WTC11 (cell line): ENCODE results near the gene ZNF627. TPM values are rescaled to one million over a fixed set of nuclear protein-coding genes. Genes with fewer than 3 reads are reported as not detected.

Experiments used
- ATAC-seq: fragments of 200-7000 bp; cut with Tn5 transposase; 2 replicates; pipeline ENCODE4 v1.10.0; 2021; ENCODE audit warnings: mild to moderate bottlenecking, moderate library complexity
- CTCF ChIA-PET: fragments of 300-600 bp; sonication (Branson Sonifier 250); formaldehyde crosslinking; loops from one replicate; lab custom pipeline; 2021; ENCODE audit warnings: antibody characterized with exemption; lab: Charles Lee
- POLR2A ChIA-PET: fragments of 350-600 bp; sonication (Branson Sonifier 250); formaldehyde crosslinking; loops from one replicate; lab custom pipeline; 2021; ENCODE audit warnings: antibody characterized with exemption; lab: Charles Lee
- DNase-seq: peaks from one replicate; pipeline ENCODE4 v3.0.0; 2021; ENCODE audit warnings: low spot score
- H3K27ac Mint-ChIP-seq: 2 replicates; pipeline ENCODE4 v1.8.0; 2021; ENCODE audit warnings: mixed read lengths
- H3K27me3 Mint-ChIP-seq: 2 replicates; pipeline ENCODE4 v1.8.0; 2021; ENCODE audit warnings: low read depth, mild to moderate bottlenecking, moderate library complexity, mixed read lengths
- H3K36me3 Mint-ChIP-seq: 2 replicates; pipeline ENCODE4 v1.8.0; 2021; ENCODE audit warnings: mixed read lengths
- H3K4me1 Mint-ChIP-seq: 2 replicates; pipeline ENCODE4 v1.8.0; 2022; ENCODE audit warnings: mixed read lengths
- H3K4me3 Mint-ChIP-seq: 2 replicates; pipeline ENCODE4 v1.8.0; 2021; ENCODE audit warnings: mild to moderate bottlenecking, moderate library complexity, mixed read lengths
- H3K9me3 Mint-ChIP-seq: 2 replicates; pipeline ENCODE4 v1.8.0; 2021; ENCODE audit warnings: mixed read lengths
- EMX1 ChIP-seq: fragments of 250-450 bp; sonication (Bioruptor Pico); IDR thresholded peaks from 2 replicates; pipeline ENCODE4 v1.8.0; 2021; ENCODE audit warnings: mild to moderate bottlenecking
- ETV6 ChIP-seq: sonication (generic); formaldehyde crosslinking; IDR thresholded peaks from 2 replicates; pipeline ENCODE4 v1.8.1; 2022; ENCODE audit warnings: mild to moderate bottlenecking, missing genetic modification reagents
- FOXJ3 ChIP-seq: sonication (generic); formaldehyde crosslinking; IDR thresholded peaks from 2 replicates; pipeline ENCODE4 v1.9.0; 2021; ENCODE audit warnings: missing genetic modification reagents, mild to moderate bottlenecking, borderline replicate concordance
- FOXP1 ChIP-seq: sonication (generic); formaldehyde crosslinking; IDR thresholded peaks from 2 replicates; pipeline ENCODE4 v1.8.0; 2022; ENCODE audit warnings: missing genetic modification reagents, mild to moderate bottlenecking, moderate library complexity, borderline replicate concordance
- JAZF1 ChIP-seq: fragments of 250-450 bp; sonication (Bioruptor Pico); IDR thresholded peaks from 2 replicates; pipeline ENCODE4 v1.9.0; 2021; ENCODE audit warnings: moderate library complexity, mild to moderate bottlenecking, inconsistent platforms
- RELA ChIP-seq: sonication (generic); formaldehyde crosslinking; IDR thresholded peaks from 2 replicates; pipeline ENCODE4 v1.8.1; 2022; ENCODE audit warnings: missing genetic modification reagents, mild to moderate bottlenecking, borderline replicate concordance
- SMAD4 ChIP-seq: sonication (generic); formaldehyde crosslinking; IDR thresholded peaks from 2 replicates; pipeline ENCODE4 v1.8.0; 2022; ENCODE audit warnings: mild to moderate bottlenecking, missing genetic modification reagents
- SP1 ChIP-seq: sonication (generic); formaldehyde crosslinking; conservative IDR thresholded peaks from 2 replicates; pipeline ENCODE4 v1.8.1; 2022; ENCODE audit warnings: missing genetic modification reagents
- TEAD4 ChIP-seq: sonication (generic); formaldehyde crosslinking; IDR thresholded peaks from 2 replicates; pipeline ENCODE4 v1.8.0; 2022; ENCODE audit warnings: mild to moderate bottlenecking, missing genetic modification reagents
- TP53 ChIP-seq: sonication (generic); formaldehyde crosslinking; IDR thresholded peaks from 2 replicates; pipeline ENCODE4 v1.8.1; 2023; ENCODE audit warnings: mild to moderate bottlenecking, missing genetic modification reagents
- ZNF138 ChIP-seq: sonication (generic); formaldehyde crosslinking; conservative IDR thresholded peaks from 2 replicates; pipeline ENCODE4 v1.8.1; 2022; ENCODE audit warnings: mild to moderate bottlenecking, moderate library complexity, missing genetic modification reagents
- ZNF317 ChIP-seq: sonication (generic); formaldehyde crosslinking; IDR thresholded peaks from 2 replicates; pipeline ENCODE4 v1.8.1; 2023; ENCODE audit warnings: low read depth, mild to moderate bottlenecking, moderate library complexity, missing genetic modification reagents, borderline replicate concordance
- total RNA-seq: library from RNA; stranded (reverse); gene quantifications from 3 replicates; pipeline ENCODE4 v1.2.3, GENCODE V29; 2021
- TF ChIP-seq, protein P1 (sequence below): sonication (generic); formaldehyde crosslinking; IDR thresholded peaks from 2 replicates; pipeline ENCODE4 v1.8.1; 2022; ENCODE audit warnings: low read depth, mild to moderate bottlenecking, moderate library complexity, missing genetic modification reagents, borderline replicate concordance
- TF ChIP-seq, protein P2 (sequence below): fragments of 250-450 bp; sonication (Bioruptor Pico); IDR thresholded peaks from 2 replicates; pipeline ENCODE4 v1.8.0; 2021; ENCODE audit warnings: mild to moderate bottlenecking
- TF ChIP-seq, protein P3 (sequence below): sonication (generic); formaldehyde crosslinking; IDR thresholded peaks from 2 replicates; pipeline ENCODE4 v1.8.0; 2023; ENCODE audit warnings: missing genetic modification reagents
- TF ChIP-seq, protein P4 (sequence below): sonication (generic); formaldehyde crosslinking; IDR thresholded peaks from 2 replicates; pipeline ENCODE4 v1.8.0; 2022; ENCODE audit warnings: mild to moderate bottlenecking, missing genetic modification reagents
- TF ChIP-seq, protein P5 (sequence below): sonication (generic); formaldehyde crosslinking; IDR thresholded peaks from 2 replicates; pipeline ENCODE4 v1.8.0; 2022; ENCODE audit warnings: mild to moderate bottlenecking, missing genetic modification reagents
- TF ChIP-seq, protein P6 (sequence below): sonication (generic); formaldehyde crosslinking; IDR thresholded peaks from 2 replicates; pipeline ENCODE4 v1.8.0; 2023; ENCODE audit warnings: mild to moderate bottlenecking, missing genetic modification reagents
- TF ChIP-seq, protein P7 (sequence below): fragments of 250-450 bp; sonication (Bioruptor Pico); IDR thresholded peaks from 2 replicates; pipeline ENCODE4 v2.1.2; 2022; ENCODE audit warnings: mild to moderate bottlenecking, moderate library complexity

Gene ZNF627
- total RNA-seq, 1 experiment from 2014 or later: 12.6 TPM

DNA sequence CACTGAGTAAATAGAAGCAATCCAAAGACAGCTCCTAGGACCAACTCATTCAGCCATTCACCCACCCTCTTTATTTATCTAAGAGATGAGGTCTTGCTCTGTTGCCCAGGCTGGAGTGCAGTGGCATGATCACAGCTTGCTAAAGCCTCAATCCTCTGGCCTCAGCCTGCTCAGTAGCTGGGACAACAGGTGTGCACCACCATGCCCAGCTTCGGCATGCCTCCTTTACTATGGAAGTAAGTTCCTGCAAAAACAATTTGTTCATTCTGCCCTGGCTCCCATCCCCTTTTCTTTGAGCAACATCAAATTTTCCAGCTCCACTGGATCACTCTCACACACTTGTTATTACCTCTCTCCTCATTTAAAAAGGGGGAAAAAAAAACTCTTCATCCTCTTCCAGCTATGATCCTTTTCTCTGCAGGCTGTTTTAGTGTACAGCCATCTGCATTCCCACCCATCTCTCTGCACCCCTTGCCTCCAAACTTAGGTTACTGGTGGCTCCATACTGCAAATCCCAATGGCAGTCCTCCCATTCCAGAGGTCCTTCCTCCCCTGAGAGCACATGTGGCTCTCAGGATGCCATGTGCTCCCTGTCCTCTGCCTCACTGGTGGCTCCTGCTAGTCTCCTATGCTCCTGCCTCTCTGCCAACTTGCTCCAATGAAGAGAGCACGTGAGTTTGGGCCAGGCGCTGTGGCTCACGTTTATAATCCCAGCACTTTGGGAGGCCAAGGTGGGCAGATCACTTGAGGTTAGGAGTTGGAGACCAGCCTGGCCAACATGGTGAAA is 40.5 kb upstream of the ZNF627 start:
- DNase-seq: no peak
- ChIA-PET POLR2A (no interaction called here), CTCF (interaction anchor here (0.6 to 0.9 kb wide), 3 partner anchors 86 to 195 kb away, joined by 3 read pairs; no protein-coding TSS in a partner anchor)
- Mint-ChIP-seq H3K27ac (peak overlapping the region; percentile 18), H3K9me3 (no peaks in the 10 kb centered on the region), H3K27me3 (peaks cover 2% of the 10 kb centered on the region; the same call in 1 of the 2 replicates), H3K4me1 (peaks cover 16% of the 10 kb centered on the region), H3K36me3 (peaks cover 13% of the 10 kb centered on the region), H3K4me3 (peak overlapping the region; percentile 83)
- ATAC-seq: no peak
- TF ChIP-seq RELA (CRISPR knock-in tag): no peak
- TF ChIP-seq, protein P1, sequence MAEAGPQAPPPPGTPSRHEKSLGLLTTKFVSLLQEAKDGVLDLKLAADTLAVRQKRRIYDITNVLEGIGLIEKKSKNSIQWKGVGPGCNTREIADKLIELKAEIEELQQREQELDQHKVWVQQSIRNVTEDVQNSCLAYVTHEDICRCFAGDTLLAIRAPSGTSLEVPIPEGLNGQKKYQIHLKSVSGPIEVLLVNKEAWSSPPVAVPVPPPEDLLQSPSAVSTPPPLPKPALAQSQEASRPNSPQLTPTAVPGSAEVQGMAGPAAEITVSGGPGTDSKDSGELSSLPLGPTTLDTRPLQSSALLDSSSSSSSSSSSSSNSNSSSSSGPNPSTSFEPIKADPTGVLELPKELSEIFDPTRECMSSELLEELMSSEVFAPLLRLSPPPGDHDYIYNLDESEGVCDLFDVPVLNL: no peak
- TF ChIP-seq SP1 (CRISPR knock-in tag): no peak
- no peak for TF ChIP-seq TP53
- TF ChIP-seq, protein P2, sequence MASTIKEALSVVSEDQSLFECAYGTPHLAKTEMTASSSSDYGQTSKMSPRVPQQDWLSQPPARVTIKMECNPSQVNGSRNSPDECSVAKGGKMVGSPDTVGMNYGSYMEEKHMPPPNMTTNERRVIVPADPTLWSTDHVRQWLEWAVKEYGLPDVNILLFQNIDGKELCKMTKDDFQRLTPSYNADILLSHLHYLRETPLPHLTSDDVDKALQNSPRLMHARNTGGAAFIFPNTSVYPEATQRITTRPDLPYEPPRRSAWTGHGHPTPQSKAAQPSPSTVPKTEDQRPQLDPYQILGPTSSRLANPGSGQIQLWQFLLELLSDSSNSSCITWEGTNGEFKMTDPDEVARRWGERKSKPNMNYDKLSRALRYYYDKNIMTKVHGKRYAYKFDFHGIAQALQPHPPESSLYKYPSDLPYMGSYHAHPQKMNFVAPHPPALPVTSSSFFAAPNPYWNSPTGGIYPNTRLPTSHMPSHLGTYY (CRISPR knock-in tag): no peak

DNA sequence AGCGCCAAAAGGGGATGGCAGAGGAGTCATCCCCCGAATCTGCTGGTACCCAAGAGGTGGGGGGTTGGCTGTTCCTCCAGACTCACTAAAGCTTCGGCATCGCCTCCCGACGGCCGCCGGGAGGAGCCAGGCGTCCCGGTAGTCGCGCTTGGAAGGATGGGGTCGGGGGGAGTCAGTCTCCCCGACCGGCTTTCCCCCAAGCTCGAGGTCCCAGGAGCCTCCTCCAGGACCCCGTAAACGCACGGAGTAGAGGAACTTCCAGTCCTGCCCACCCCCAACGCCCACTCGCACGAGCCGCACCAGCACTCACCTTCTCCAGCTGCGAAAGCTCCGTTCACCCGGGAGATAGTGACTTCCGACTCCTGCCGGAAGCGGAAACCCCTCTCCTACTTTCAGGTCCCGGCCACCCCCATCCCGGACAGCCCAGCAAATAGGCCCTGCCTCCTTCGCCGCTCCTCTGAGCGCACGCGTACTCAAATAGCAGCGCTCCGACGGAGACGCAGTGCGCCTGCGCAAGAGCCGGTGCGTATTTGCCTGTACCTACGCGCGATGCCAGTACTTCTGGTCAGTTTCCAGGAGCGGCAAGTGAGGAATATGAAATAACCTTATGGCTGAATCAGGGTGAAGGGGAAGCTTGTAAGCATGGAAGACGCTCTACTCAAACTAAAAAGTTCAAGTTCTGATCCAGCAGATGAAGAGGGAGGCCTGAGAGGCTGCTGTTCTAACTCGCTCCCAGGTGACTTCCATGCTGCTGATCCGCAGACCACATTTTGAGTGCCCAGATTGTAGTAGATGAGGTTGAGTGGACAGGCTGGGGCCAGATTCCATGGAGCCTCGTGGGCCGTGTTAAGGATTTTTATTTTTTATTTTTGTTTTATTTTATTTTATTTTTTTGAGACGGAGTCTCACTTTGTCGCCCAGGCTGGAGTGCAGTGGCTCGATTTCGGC is 38.1 kb upstream of the ZNF627 start, which contains the start of gene ELOF1:
Gene ELOF1 (minus strand): TSS at position 350 of the 948 bp plus-strand sequence. CDS start 4,883 bp downstream, outside the sequence.
- Mint-ChIP-seq H3K36me3 (peaks cover 5% of the 10 kb centered on the region), H3K27me3 (peaks cover 2% of the 10 kb centered on the region; the same call in 1 of the 2 replicates), H3K4me3 (peak within 1 kb of the TSS; percentile 83), H3K27ac (peak within 1 kb of the TSS; percentile 90), H3K4me1 (peaks cover 16% of the 10 kb centered on the region), H3K9me3 (no peaks in the 10 kb centered on the region)
- ATAC-seq (peak; percentile 96), DNase-seq (peak; percentile 98)
- POLR2A ChIA-PET: interaction anchor here (0.6 to 1.5 kb wide), 7 partner anchors 13 to 360 kb away, joined by 3 to 6 read pairs (median 4); partner anchors contain the start of genes CNN1, ECSIT and EPOR
- CTCF ChIA-PET: interaction anchor here (0.6 to 2.9 kb wide), 15 partner anchors 8 to 281 kb away, joined by 3 to 15 read pairs (median 4); partner anchors contain the start of gene CNN1
- TF ChIP-seq EMX1 (CRISPR knock-in tag) (no peak), JAZF1 (CRISPR knock-in tag) (no peak), TEAD4 (CRISPR knock-in tag) (no peak), ZNF317 (CRISPR knock-in tag) (no peak), ZNF138 (no peak), FOXJ3 (CRISPR knock-in tag) (no peak), ETV6 (CRISPR knock-in tag) (peak; percentile 90), FOXP1 (peak; percentile 49; the same call in 1 of the 2 replicates), SP1 (CRISPR knock-in tag) (peak; percentile 68), SMAD4 (CRISPR knock-in tag) (no peak)
- TF ChIP-seq, protein P3, sequence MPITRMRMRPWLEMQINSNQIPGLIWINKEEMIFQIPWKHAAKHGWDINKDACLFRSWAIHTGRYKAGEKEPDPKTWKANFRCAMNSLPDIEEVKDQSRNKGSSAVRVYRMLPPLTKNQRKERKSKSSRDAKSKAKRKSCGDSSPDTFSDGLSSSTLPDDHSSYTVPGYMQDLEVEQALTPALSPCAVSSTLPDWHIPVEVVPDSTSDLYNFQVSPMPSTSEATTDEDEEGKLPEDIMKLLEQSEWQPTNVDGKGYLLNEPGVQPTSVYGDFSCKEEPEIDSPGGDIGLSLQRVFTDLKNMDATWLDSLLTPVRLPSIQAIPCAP (CRISPR knock-in tag): no peak
- TF ChIP-seq, protein P4, sequence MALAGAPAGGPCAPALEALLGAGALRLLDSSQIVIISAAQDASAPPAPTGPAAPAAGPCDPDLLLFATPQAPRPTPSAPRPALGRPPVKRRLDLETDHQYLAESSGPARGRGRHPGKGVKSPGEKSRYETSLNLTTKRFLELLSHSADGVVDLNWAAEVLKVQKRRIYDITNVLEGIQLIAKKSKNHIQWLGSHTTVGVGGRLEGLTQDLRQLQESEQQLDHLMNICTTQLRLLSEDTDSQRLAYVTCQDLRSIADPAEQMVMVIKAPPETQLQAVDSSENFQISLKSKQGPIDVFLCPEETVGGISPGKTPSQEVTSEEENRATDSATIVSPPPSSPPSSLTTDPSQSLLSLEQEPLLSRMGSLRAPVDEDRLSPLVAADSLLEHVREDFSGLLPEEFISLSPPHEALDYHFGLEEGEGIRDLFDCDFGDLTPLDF: no peak
- TF ChIP-seq, protein P5, sequence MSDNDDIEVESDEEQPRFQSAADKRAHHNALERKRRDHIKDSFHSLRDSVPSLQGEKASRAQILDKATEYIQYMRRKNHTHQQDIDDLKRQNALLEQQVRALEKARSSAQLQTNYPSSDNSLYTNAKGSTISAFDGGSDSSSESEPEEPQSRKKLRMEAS (CRISPR knock-in tag): peak; percentile 65; the same call in 1 of the 2 replicates
- TF ChIP-seq, protein P6, sequence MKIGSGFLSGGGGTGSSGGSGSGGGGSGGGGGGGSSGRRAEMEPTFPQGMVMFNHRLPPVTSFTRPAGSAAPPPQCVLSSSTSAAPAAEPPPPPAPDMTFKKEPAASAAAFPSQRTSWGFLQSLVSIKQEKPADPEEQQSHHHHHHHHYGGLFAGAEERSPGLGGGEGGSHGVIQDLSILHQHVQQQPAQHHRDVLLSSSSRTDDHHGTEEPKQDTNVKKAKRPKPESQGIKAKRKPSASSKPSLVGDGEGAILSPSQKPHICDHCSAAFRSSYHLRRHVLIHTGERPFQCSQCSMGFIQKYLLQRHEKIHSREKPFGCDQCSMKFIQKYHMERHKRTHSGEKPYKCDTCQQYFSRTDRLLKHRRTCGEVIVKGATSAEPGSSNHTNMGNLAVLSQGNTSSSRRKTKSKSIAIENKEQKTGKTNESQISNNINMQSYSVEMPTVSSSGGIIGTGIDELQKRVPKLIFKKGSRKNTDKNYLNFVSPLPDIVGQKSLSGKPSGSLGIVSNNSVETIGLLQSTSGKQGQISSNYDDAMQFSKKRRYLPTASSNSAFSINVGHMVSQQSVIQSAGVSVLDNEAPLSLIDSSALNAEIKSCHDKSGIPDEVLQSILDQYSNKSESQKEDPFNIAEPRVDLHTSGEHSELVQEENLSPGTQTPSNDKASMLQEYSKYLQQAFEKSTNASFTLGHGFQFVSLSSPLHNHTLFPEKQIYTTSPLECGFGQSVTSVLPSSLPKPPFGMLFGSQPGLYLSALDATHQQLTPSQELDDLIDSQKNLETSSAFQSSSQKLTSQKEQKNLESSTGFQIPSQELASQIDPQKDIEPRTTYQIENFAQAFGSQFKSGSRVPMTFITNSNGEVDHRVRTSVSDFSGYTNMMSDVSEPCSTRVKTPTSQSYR (CRISPR knock-in tag): peak; percentile 67; the same call in 1 of the 2 replicates
- TF ChIP-seq, protein P7, sequence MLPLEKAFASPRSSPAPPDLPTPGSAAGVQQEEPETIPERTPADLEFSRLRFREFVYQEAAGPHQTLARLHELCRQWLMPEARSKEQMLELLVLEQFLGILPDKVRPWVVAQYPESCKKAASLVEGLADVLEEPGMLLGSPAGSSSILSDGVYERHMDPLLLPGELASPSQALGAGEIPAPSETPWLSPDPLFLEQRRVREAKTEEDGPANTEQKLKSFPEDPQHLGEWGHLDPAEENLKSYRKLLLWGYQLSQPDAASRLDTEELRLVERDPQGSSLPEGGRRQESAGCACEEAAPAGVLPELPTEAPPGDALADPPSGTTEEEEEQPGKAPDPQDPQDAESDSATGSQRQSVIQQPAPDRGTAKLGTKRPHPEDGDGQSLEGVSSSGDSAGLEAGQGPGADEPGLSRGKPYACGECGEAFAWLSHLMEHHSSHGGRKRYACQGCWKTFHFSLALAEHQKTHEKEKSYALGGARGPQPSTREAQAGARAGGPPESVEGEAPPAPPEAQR (CRISPR knock-in tag): no peak
